GM19238 (cell line): Measurements from ENCODE around the gene FALEC.
A peak's percentile ranks its signal among the peaks of the same experiment; 100 is the strongest.

Source experiments
- DNase-seq: peaks from one replicate; pipeline ENCODE4 v3.0.0; 2011; ENCODE audit warnings: low spot score; ENCODE audit not compliant: insufficient read length

Gene FALEC

DNA sequence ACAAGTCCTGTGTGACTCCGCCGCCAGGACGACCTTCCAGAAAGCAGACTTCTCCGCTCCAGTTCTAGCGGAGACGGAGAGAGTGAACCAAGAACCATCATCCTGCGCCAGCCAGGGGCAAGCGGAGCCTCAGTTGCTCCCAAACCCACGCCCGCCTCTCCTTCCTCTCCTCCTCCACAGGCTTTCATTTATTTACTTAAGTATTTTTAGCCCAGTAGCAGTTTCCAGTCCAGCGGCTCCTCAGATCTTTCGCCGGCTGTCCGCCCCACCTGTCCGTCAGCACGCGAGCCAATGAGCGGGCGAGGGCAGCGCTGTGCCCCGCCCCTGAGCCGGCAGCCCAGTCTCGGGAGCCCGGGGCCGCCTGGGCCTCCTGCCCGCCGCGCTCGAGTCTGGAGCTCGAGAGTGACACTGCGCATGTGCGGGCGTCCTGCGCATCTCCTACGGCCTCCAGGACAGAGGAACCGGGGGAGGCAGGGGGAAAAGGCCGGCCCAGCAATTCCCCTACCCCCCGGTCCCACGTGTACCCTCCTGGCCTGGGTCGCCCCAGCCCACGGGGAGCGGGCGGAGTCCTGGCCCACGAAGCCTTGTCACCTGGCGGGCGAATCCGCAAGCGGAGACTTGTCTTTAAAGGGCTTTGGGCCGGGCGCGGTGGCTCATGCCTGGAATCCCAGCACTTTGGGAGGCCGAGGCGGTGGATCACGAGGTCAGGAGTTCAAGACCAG, at the start of gene FALEC:
Gene FALEC (plus strand): TSS at position 425 of the 722 bp plus-strand sequence.
- DNase-seq: peak; percentile 97

GRCh38 chr1:150466964-150467363, 48.6 kb upstream of the FALEC start:
- no peak for DNase-seq

GRCh38 chr1:150469291-150469690, 46.3 kb upstream of the FALEC start:
- DNase-seq: no peak

DNA sequence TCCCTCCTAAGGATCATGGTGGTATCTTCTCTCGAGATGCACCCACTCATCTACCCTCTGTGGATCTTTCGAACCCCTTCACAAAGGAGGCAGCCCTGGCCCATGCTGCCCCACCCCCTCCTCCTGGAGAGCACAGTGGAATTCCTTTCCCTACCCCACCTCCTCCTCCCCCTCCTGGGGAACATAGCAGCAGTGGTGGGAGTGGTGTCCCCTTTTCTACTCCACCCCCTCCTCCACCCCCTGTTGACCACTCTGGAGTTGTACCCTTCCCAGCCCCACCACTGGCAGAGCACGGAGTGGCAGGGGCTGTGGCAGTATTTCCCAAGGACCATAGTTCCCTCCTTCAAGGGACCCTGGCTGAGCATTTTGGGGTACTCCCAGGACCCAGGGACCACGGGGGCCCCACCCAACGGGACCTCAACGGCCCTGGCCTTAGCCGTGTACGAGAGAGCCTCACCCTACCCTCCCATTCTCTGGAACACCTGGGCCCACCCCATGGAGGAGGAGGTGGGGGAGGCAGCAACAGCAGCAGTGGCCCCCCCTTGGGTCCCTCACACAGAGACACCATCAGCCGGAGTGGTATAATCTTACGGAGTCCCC, 42.9 kb upstream of the FALEC start:
- DNase-seq: no peak

DNA sequence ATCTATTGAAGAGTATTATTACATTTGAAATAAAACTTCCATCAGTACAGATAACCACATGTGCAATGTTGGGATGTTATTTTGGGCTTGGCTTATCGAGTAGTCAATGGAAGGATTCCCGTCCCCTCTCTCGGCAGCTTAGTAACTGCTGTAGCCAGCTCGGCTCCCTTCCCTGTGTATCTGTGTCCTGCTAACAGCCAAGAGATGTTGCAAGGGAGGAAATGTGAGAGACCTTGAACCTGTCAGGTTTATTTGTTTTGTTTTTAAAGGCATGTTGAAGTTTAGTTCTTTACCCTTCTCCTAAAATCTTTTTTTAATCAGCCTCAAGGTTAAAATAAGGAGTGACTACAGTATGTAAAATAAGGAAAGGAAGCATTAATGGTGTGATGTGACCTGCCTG, 41.9 kb upstream of the FALEC start:
- DNase-seq: no peak

GRCh38 chr1:150474869-150475268, 40.7 kb upstream of the FALEC start:
- DNase-seq: no peak

DNA sequence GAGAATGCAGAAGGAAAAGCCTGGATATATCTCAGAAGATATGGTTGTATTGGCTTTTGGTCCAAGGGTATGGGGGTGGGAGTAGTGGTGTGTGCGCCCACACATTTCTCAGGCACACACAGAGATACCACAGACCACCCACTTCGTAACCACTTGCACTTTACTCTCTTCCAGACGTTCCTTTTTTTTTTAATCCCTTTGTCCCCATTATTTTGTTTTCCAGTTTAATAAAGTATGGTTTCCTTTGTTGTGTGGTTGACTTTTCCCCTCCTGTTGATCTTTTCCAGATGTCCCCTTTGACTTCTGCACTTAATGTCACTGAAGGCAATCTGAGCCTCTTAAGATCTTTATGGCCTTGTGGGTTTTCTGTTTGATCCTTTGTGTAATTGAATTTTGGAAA, 38.8 kb upstream of the FALEC start:
- DNase-seq: no peak

- DNase-seq: no peak
Observed at GRCh38 chr1:150477320-150477719, 38.2 kb upstream of the FALEC start.

- DNase-seq: no peak
Observed at GRCh38 chr1:150477733-150478132, 37.8 kb upstream of the FALEC start.

DNA sequence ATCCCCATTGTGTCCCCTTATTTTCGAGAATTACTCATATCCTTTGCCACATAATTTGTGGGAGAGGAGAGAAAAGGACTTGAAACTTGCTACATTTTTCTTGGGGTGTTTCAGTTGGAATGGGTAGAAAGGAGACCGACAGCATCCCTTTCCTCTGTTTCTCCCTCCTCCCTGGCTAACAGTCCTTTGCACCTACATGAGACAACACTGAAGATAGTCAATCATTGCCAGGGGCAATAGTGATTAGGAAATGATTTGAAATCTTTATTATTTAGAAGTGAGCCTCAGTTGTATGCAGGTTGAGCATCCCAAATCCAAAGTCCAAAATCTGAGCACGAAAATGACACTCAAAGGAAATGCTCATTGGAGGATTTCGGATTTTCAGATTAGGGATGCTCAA, 36.2 kb upstream of the FALEC start:
- DNase-seq: no peak

DNA sequence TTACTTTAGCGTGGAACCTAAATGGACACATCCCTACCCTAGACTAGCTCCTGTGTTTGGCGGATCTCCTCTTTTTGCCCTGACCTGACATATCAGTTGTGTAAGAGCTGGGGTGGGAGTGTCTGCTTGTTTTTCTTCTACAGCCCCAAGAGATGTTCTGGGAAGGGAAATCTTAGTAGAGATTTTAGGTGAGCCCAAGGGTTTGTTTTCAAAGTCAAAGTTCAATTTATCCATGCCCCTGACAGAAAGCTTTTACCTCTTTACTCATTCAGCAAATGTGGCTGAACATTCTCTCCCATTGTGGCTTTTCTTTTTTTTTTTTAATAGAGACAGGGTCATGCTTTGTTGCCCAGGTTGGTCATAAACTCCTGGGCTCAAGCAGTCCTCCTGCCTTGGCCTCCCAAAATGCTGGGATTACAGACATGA, 35.6 kb upstream of the FALEC start:
- no peak for DNase-seq

DNA sequence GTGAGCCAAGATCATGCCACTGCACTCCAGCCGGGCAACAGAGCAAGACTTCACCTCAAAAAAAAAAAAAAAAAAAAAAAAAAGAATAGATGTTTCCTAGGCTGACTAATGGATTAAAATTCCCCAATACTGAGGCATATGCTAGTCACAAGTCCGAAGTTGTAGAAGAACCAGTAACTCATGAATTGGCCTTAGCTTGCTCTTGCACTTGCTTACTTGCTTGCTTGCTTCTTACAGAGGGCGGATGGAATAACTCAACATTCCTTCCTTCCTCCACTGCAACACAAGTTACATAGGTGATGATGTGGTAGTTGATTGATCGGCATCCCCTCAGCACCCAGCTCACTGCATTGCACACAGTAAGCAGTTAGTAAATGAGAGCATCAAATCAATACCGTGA, 31.1 kb upstream of the FALEC start:
- DNase-seq: no peak

- DNase-seq: no peak
Observed at GRCh38 chr1:150484861-150485260, 30.7 kb upstream of the FALEC start.

DNA sequence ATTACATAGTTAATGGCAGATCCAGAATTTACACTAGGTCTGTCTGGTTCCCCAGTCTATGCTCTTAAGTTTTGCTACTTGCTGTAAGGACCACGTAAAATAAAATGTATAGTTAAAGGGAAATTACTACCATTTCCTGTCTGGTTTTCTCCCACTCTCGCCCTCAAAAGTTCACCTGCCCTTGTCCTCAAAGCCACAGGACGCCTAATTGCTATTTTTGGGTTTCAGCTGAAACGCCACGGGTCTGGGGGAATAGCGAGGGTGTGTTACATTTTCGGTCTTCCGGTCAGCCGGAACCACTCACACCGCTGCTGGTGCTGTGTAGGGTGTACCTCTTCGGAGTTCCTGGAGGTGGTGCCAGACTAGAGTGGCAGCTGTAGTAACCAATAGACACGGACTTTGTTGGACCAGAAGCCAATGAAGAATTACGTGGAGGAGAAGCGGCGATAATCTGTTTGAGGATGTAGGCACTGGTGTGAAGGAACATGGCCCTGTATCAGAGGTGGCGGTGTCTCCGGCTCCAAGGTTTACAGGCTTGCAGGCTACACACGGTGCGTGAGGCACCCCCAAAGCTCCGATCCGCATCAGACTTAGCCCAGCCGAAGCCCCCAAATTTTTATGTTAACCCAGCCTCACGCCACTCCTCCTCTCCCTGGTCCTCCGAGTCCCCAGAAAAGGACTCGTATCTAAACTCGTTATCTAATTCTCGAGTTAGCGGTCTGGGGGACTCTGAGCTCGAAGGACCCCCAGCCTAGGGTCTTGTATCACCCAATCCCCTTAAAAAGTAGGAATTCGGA, 28.4 kb upstream of the FALEC start, which contains the start of gene TARS2:
Gene TARS2 (plus strand): TSS at position 454 of the 797 bp plus-strand sequence. CDS start 32 bp downstream, at position 486.
- DNase-seq: peak; percentile 81

GRCh38 chr1:150487763-150488115, 27.8 kb upstream of the FALEC start:
- no peak for DNase-seq

- no peak for DNase-seq
Observed at GRCh38 chr1:150493175-150493574, 22.4 kb upstream of the FALEC start.

DNA sequence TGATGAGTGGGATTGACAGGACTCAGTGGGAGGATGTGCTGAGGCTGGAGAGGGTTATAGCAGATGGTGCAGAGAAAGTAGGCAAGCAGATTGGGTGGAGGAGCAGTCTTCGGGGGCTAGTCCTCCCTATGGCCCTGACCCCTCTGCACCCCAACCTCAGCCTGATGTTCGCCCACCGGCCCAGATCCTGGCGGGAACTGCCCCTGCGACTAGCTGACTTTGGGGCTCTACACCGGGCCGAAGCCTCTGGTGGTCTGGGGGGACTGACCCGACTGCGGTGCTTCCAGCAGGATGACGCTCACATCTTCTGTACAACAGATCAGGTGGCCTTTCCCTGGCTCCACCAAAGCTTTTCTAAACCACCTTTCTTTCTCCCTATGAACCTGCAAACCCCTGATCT, 17.2 kb upstream of the FALEC start:
- DNase-seq: no peak

DNA sequence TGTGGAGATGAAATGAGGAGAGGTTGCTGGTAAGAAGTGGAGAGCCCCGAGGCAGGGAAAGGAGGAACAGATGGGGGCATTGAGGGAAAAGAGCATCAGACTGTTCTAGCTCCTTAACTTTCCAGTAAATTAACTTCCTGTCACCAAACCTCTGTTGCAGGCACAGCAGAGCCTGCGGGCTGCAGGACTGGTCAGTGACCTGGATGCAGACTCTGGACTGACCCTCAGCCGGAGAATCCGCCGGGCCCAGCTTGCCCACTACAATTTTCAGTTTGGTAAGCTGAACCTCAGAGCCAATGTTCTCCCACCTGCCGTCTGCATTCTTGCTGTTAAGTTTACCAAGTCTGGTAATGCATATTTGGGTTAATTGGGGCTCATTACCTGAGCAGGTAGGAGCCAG, 10.1 kb upstream of the FALEC start:
- DNase-seq: no peak

GRCh38 chr1:150507912-150508864, 7.4 kb upstream of the FALEC start, which contains the start of gene ECM1:
TSS of gene ECM1 (plus strand) at chr1:150508109. CDS start at chr1:150508210, 101 bp downstream.
- no peak for DNase-seq

DNA sequence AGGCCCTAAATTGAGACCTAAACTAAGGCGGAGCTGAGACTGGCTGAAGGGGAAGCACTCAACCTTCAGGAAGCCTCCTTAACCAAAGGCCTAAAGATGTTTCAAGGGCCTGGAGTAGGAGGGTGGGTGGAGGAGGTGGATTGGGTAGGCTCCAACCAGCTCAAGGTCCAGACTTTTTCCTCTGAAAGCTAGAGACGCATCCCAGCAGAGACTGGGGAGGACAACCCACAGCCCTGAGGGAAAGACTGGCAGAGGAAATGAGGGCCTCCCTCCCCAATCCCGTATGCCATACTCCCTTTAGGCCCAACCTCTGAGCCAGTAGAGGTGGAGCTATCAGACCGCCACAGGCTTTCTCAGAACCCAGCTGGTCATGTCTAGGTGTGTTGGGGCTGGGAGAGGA, 6.6 kb upstream of the FALEC start:
- no peak for DNase-seq

DNA sequence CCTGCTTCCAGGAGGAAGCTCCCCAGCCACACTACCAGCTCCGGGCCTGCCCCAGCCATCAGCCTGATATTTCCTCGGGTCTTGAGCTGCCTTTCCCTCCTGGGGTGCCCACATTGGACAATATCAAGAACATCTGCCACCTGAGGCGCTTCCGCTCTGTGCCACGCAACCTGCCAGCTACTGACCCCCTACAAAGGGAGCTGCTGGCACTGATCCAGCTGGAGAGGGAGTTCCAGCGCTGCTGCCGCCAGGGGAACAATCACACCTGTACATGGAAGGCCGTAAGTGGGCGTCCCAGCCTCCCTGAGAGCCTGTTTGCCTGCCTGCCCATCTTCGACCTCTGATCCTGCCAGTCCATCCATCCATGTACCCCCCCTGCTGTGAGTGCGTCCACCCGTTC, 4.0 kb upstream of the FALEC start:
- no peak for DNase-seq
